Upper lobe of right lung (tissue), 1 donor: Measurements from ENCODE around the gene CNGA2. TPM values are rescaled to one million over a fixed set of nuclear protein-coding genes. Genes with fewer than 3 reads are reported as not detected.
A peak's percentile ranks its signal among the peaks of the same experiment; 100 is the strongest.

Experiments
- ATAC-seq: fragments of 200-7000 bp; cut with Tn5 transposase; one replicate; pipeline ENCODE4 v1.9.1; 2020; ENCODE audit warnings: mild to moderate bottlenecking, moderate library complexity
- DNase-seq: peaks from one replicate; pipeline ENCODE4 v3.0.0-alpha.2; 2020
- H3K27ac ChIP-seq: fragments of 200-600 bp; one replicate; pipeline ENCODE4 v1.8.0; 2022
- H3K27me3 ChIP-seq: fragments of 200-600 bp; one replicate; pipeline ENCODE4 v1.8.0; 2022; ENCODE audit warnings: mild to moderate bottlenecking
- H3K36me3 ChIP-seq: fragments of 200-600 bp; one replicate; pipeline ENCODE4 v1.8.0; 2022
- H3K4me1 ChIP-seq: fragments of 200-600 bp; one replicate; pipeline ENCODE4 v1.8.0; 2022
- H3K4me3 ChIP-seq: fragments of 200-600 bp; one replicate; pipeline ENCODE4 v1.8.0; 2022; ENCODE audit warnings: mild to moderate bottlenecking
- H3K9me3 ChIP-seq: fragments of 200-600 bp; one replicate; pipeline ENCODE4 v1.8.0; 2022
- CTCF ChIP-seq: fragments of 200-600 bp; IDR thresholded peaks from one replicate; pipeline ENCODE4 v1.8.0; 2022; ENCODE audit warnings: antibody characterized with exemption
- intact Hi-C: fragments of 100-400 bp; cut with DNase I; formaldehyde crosslinking; loops from one replicate; pipeline ENCODE4 v1.11.0; 2022
- total RNA-seq: library from RNA; stranded (reverse); fragmentation: NEBNext Ultra II Directional; extraction: Animal tissue kit (Norgen Biotek cat#: 25700); gene quantifications from one replicate; pipeline ENCODE4 v1.2.1, GENCODE V29; 2021
- donor health status: DM: no; HTN: yes; CAD: no; lungs with severe emphysema.

The CNGA2 gene
- total RNA-seq, 1 donor from 2014 or later, result not detected

GRCh38 chrX:151752847-151753246 is 18.3 kb downstream of the CNGA2 start:
- Histone ChIP-seq H3K27me3 (no peaks in the 10 kb centered on the region), H3K4me1 (no peaks in the 10 kb centered on the region), H3K36me3 (no peaks in the 10 kb centered on the region), H3K9me3 (no peaks in the 10 kb centered on the region), H3K27ac (no peak overlapping the region), H3K4me3 (no peak overlapping the region)
- no peak for TF ChIP-seq CTCF
- no peak for ATAC-seq
- intact Hi-C loops, result no loop called here
- no peak for DNase-seq

GRCh38 chrX:151753313-151754046 is 18.9 kb downstream of the CNGA2 start:
- Histone ChIP-seq H3K36me3 (no peaks in the 10 kb centered on the region), H3K4me3 (no peak overlapping the region), H3K9me3 (no peaks in the 10 kb centered on the region), H3K4me1 (no peaks in the 10 kb centered on the region), H3K27me3 (no peaks in the 10 kb centered on the region), H3K27ac (no peak overlapping the region)
- peak; percentile 73 for TF ChIP-seq CTCF
- ATAC-seq, result peak; percentile 94
- intact Hi-C loops, result no loop called here
- DNase-seq, result peak; percentile 69

GRCh38 chrX:151754047-151754429 is 19.5 kb downstream of the CNGA2 start:
- intact Hi-C loops, result no loop called here
- Histone ChIP-seq H3K9me3 (no peaks in the 10 kb centered on the region), H3K4me3 (no peak overlapping the region), H3K27ac (no peak overlapping the region), H3K4me1 (no peaks in the 10 kb centered on the region), H3K36me3 (no peaks in the 10 kb centered on the region), H3K27me3 (no peaks in the 10 kb centered on the region)
- no peak for ATAC-seq
- DNase-seq, result no peak
- no peak for TF ChIP-seq CTCF

GRCh38 chrX:151754641-151755215 is 20.2 kb downstream of the CNGA2 start:
- no peaks in the 10 kb centered on the region for H3K27me3 ChIP-seq
- DNase-seq (no peak), ATAC-seq (no peak)
- H3K27ac ChIP-seq, result no peak overlapping the region
- TF ChIP-seq CTCF, result no peak
- intact Hi-C loops, result no loop called here
- no peaks in the 10 kb centered on the region for H3K9me3 ChIP-seq
- no peaks in the 10 kb centered on the region for H3K36me3 ChIP-seq
- H3K4me1 ChIP-seq, result no peaks in the 10 kb centered on the region
- H3K4me3 ChIP-seq, result no peak overlapping the region

- intact Hi-C loops, result no loop called here
- Histone ChIP-seq H3K36me3 (no peaks in the 10 kb centered on the region), H3K4me1 (no peaks in the 10 kb centered on the region), H3K4me3 (no peak overlapping the region), H3K27me3 (no peaks in the 10 kb centered on the region), H3K27ac (no peak overlapping the region), H3K9me3 (no peaks in the 10 kb centered on the region)
- ATAC-seq (no peak), DNase-seq (no peak)
- no peak for TF ChIP-seq CTCF
Observed at GRCh38 chrX:151759041-151759708, 24.6 kb downstream of the CNGA2 start.
